Uterus (tissue), 2 donors: Measurements from ENCODE around the gene ZBTB20.
"Not testable (repeated sequence)": the region's sequence is repeated elsewhere in the genome, so short reads cannot be mapped to it uniquely, and the experiment has no call there.

Source experiments
- CTCF ChIP-seq, 4 experiments: fragments of 200-600 bp in 2 of 4; fragments of 450-650 bp in 2 of 4; sonication (generic) in 2 of 4; IDR thresholded peaks; one replicate each; pipeline ENCODE4 v1.5.1; 2016 to 2019; ENCODE audit warnings: antibody characterized with exemption in 4 of 4, mild to moderate bottlenecking in 2 of 4, moderate library complexity in 1 of 4
- POLR2A ChIP-seq, 2 donors: fragments of 450-650 bp; IDR thresholded peaks; one replicate each; pipeline ENCODE4 v1.6.1; 2016; ENCODE audit warnings: antibody characterized with exemption in 2 of 2, mild to moderate bottlenecking in 1 of 2, moderate library complexity in 1 of 2

GRCh38 chr3:115110066-115110465 lies 37.0 kb downstream of the ZBTB20 start:
- not testable (repeated sequence) for TF ChIP-seq CTCF, POLR2A (IDR thresholded peaks at IDR 0.05)
